GM18909 (cell line): ENCODE results near the gene RSU1.
"Not testable (repeated sequence)": the region's sequence is repeated elsewhere in the genome, so short reads cannot be mapped to it uniquely, and the experiment has no call there.

Source experiments
- ATAC-seq: cut with Tn5 transposase; IDR thresholded peaks from one replicate; pipeline ENCODE4 v1.9.1; 2021; ENCODE audit warnings: mild to moderate bottlenecking; ENCODE audit not compliant: unreplicated experiment, poor library complexity

RSU1 gene

GRCh38 chr10:16817125-16818019 lies at the start of gene RSU1:
Gene RSU1, minus strand, starts transcription at chr10:16817424. Its CDS starts 343 bp downstream, at chr10:16817081.
- ATAC-seq = peak; percentile 98

GRCh38 chr10:16866541-16867275 lies 49.5 kb upstream of the RSU1 start:
- ATAC-seq = no peak

GRCh38 chr10:16865766-16866165 lies 48.5 kb upstream of the RSU1 start:
- no peak for ATAC-seq

GRCh38 chr10:16863766-16864165 lies 46.5 kb upstream of the RSU1 start:
- no peak for ATAC-seq

- ATAC-seq = no peak
These were observed 40.2 kb upstream of the RSU1 start for GRCh38 chr10:16857419-16857818.

- ATAC-seq = no peak
These were observed 39.3 kb upstream of the RSU1 start for GRCh38 chr10:16856567-16856966.

GRCh38 chr10:16856092-16856491 lies 38.9 kb upstream of the RSU1 start:
- no peak for ATAC-seq

- no peak for ATAC-seq
These were observed 37.4 kb upstream of the RSU1 start for GRCh38 chr10:16854623-16855022.

GRCh38 chr10:16853809-16854208 lies 36.6 kb upstream of the RSU1 start:
- ATAC-seq = no peak

GRCh38 chr10:16853201-16853600 lies 36.0 kb upstream of the RSU1 start:
- no peak for ATAC-seq

- ATAC-seq = no peak
These were observed 35.4 kb upstream of the RSU1 start for GRCh38 chr10:16852624-16853023.

- ATAC-seq = no peak
These were observed 31.4 kb upstream of the RSU1 start for GRCh38 chr10:16848562-16849154.

GRCh38 chr10:16847644-16848043 lies 30.4 kb upstream of the RSU1 start:
- no peak for ATAC-seq

GRCh38 chr10:16845248-16845647 lies 28.0 kb upstream of the RSU1 start:
- ATAC-seq = no peak

- ATAC-seq = peak; percentile 55
These were observed 26.1 kb upstream of the RSU1 start for GRCh38 chr10:16843252-16843870.

- ATAC-seq = no peak
These were observed 18.0 kb upstream of the RSU1 start for GRCh38 chr10:16835228-16835627.

- no peak for ATAC-seq
These were observed 15.3 kb upstream of the RSU1 start for GRCh38 chr10:16832351-16833080.

- ATAC-seq = no peak
These were observed 11.5 kb upstream of the RSU1 start for GRCh38 chr10:16828701-16829175.

- peak; percentile 77 for ATAC-seq
These were observed 10.9 kb upstream of the RSU1 start for GRCh38 chr10:16828114-16828568.

GRCh38 chr10:16827474-16827873 lies 10.2 kb upstream of the RSU1 start:
- ATAC-seq = not testable (repeated sequence)
